Measurements from ENCODE around the gene DAPK2.
A peak's percentile ranks its signal among the peaks of the same experiment; 100 is the strongest.
"Not testable (repeated sequence)": the region's sequence is repeated elsewhere in the genome, so short reads cannot be mapped to it uniquely, and the experiment has no call there.

Gene DAPK2

GRCh38 chr15:63972801-63973200 lies 73.5 kb downstream of the DAPK2 start:
- DNase-seq (ENCODE audit: low spot score), result no peak

GRCh38 chr15:63971904-63972303 lies 74.4 kb downstream of the DAPK2 start:
- no peak for DNase-seq (ENCODE audit: low spot score)

- no peak for DNase-seq (ENCODE audit: low spot score)
Observed at GRCh38 chr15:63971427-63971805, 74.9 kb downstream of the DAPK2 start.

GRCh38 chr15:63970621-63971426 lies 75.5 kb downstream of the DAPK2 start:
- no peak for DNase-seq (ENCODE audit: low spot score)

- no peak for DNase-seq (ENCODE audit: low spot score)
Observed at GRCh38 chr15:63969652-63970421, 76.4 kb downstream of the DAPK2 start.

- no peak for DNase-seq (ENCODE audit: low spot score)
Observed at GRCh38 chr15:63968700-63969099, 77.6 kb downstream of the DAPK2 start.

GRCh38 chr15:63968122-63968524 lies 78.2 kb downstream of the DAPK2 start:
- DNase-seq (ENCODE audit: low spot score), result no peak

- DNase-seq (ENCODE audit: low spot score), result no peak
Observed at GRCh38 chr15:63967616-63968015, 78.7 kb downstream of the DAPK2 start.

- not testable (repeated sequence) for DNase-seq (ENCODE audit: low spot score)
Observed at GRCh38 chr15:63962947-63963721, 83.2 kb downstream of the DAPK2 start.

- DNase-seq (ENCODE audit: low spot score), result no peak
Observed at GRCh38 chr15:63953524-63953923, 92.8 kb downstream of the DAPK2 start.

GRCh38 chr15:63950911-63951481 lies 95.3 kb downstream of the DAPK2 start:
- no peak for DNase-seq (ENCODE audit: low spot score)

GRCh38 chr15:63948971-63949370 lies 97.3 kb downstream of the DAPK2 start:
- no peak for DNase-seq (ENCODE audit: low spot score)

- no peak for DNase-seq (ENCODE audit: low spot score)
Observed at GRCh38 chr15:63948436-63948835, 97.8 kb downstream of the DAPK2 start.

- DNase-seq (ENCODE audit: low spot score), result no peak
Observed at GRCh38 chr15:63947228-63947627, 99.1 kb downstream of the DAPK2 start.

- DNase-seq (ENCODE audit: low spot score), result no peak
Observed at GRCh38 chr15:63946524-63947065, 99.7 kb downstream of the DAPK2 start.

GRCh38 chr15:63945838-63946298 lies 100.4 kb downstream of the DAPK2 start:
- no peak for DNase-seq (ENCODE audit: low spot score)

GRCh38 chr15:63945007-63945788 lies 101.1 kb downstream of the DAPK2 start:
- peak; percentile 60 for DNase-seq (ENCODE audit: low spot score)

GRCh38 chr15:63944681-63944955 lies 101.7 kb downstream of the DAPK2 start:
- no peak for DNase-seq (ENCODE audit: low spot score)

- DNase-seq (ENCODE audit: low spot score), result no peak
Observed at GRCh38 chr15:63943829-63944680, 102.2 kb downstream of the DAPK2 start.
